Right atrium auricular region (tissue), 2 donors: Measurements from ENCODE around the gene OCIAD1. TPM values are rescaled to one million over a fixed set of nuclear protein-coding genes. Genes with fewer than 3 reads are reported as not detected.
"Not testable (repeated sequence)": the region's sequence is repeated elsewhere in the genome, so short reads cannot be mapped to it uniquely, and the experiment has no call there.

Experiments used
- DNase-seq: peaks from one replicate; pipeline ENCODE4 v3.0.0-alpha.2; 2019; ENCODE audit warnings: low spot score
- H3K27ac ChIP-seq, 2 donors: fragments of 200-600 bp; sonication (generic); 1 replicate in 1 of 2; 2 replicates in 1 of 2; pipeline ENCODE4 v1.5.1; 2016 to 2019
- H3K27me3 ChIP-seq, 2 donors: fragments of 200-600 bp; sonication (generic); one replicate each; pipeline versions ENCODE4 v1.5.1 to v1.6.0; 2017 to 2019
- H3K36me3 ChIP-seq: fragments of 200-600 bp; sonication (generic); one replicate; pipeline ENCODE4 v1.5.1; 2016
- H3K4me1 ChIP-seq, 2 donors: fragments of 200-600 bp; sonication (generic); one replicate each; pipeline versions ENCODE4 v1.5.1 to v1.6.0; 2017 to 2019
- H3K4me3 ChIP-seq, 2 donors: fragments of 200-600 bp; sonication (generic); 1 replicate in 1 of 2; 2 replicates in 1 of 2; pipeline ENCODE4 v1.5.1; 2017 to 2019; ENCODE audit warnings: mild to moderate bottlenecking in 1 of 2, moderate library complexity in 1 of 2
- H3K9me3 ChIP-seq, 2 donors: fragments of 200-600 bp; sonication (generic); one replicate each; pipeline ENCODE4 v1.5.1; 2019
- total RNA-seq, 2 donors: library from RNA; depleted of rRNA; stranded (reverse); fragments of >200 nt; gene quantifications; one replicate each; pipeline ENCODE4 v1.1.0, GENCODE V29; 2016
- TF ChIP-seq, protein P1 (sequence below), 2 donors: fragments of 200-600 bp; sonication (generic); IDR thresholded peaks; one replicate each; pipeline ENCODE4 v1.5.1; 2019; ENCODE audit warnings: antibody characterized with exemption in 2 of 2

OCIAD1 gene
- total RNA-seq, 2 donors from 2014 or later = 101 to 215 TPM

DNA sequence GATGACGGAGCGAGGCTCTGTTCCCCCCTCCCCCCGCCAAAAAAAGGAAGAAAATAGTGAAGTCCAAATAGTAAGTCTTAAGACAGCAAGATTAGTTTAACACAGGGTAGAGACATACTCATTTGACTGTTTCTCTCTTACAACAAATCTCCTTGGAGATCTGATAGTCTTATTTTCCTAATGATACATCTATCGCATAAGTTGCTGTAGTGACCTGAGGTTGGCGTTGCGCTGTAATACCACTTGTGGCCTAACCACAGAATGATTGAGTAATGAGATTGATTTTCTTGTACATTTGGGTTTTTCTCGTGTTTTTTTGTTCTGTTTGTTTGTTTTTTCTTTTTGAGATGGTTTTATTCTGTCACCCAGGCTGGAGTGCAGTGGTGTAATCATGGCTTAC lies 27.2 kb downstream of the OCIAD1 start:
- DNase-seq = no peak
- Histone ChIP-seq H3K4me1 (no peaks in the 10 kb centered on the region), H3K27ac (no peak overlapping the region), H3K4me3 (no peak overlapping the region), H3K36me3 (peaks cover 48% of the 10 kb centered on the region), H3K27me3 (no peaks in the 10 kb centered on the region), H3K9me3 (no peaks in the 10 kb centered on the region)
- TF ChIP-seq, protein P1, sequence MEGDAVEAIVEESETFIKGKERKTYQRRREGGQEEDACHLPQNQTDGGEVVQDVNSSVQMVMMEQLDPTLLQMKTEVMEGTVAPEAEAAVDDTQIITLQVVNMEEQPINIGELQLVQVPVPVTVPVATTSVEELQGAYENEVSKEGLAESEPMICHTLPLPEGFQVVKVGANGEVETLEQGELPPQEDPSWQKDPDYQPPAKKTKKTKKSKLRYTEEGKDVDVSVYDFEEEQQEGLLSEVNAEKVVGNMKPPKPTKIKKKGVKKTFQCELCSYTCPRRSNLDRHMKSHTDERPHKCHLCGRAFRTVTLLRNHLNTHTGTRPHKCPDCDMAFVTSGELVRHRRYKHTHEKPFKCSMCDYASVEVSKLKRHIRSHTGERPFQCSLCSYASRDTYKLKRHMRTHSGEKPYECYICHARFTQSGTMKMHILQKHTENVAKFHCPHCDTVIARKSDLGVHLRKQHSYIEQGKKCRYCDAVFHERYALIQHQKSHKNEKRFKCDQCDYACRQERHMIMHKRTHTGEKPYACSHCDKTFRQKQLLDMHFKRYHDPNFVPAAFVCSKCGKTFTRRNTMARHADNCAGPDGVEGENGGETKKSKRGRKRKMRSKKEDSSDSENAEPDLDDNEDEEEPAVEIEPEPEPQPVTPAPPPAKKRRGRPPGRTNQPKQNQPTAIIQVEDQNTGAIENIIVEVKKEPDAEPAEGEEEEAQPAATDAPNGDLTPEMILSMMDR (IDR thresholded peaks at IDR 0.05) = no peak

DNA sequence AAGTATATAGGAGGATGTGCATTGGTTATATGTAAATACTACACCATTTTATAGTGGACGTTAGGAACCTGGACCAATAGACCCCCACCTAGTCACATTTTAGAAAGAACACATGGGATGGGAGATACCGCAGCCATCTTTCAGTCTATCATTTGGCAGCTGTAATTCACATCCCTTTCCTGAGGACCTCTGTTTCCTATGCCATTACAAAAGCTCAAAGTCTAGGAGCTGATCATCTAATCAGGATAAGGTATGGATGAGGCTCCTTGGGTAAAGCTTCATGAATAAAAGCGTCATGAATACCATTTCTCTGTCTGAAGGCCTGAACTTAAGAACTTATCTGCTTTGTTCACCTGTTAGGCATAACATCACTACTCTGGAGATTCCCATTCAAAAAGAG lies 31.1 kb downstream of the OCIAD1 start:
- no peak for DNase-seq
- TF ChIP-seq, protein P1 (IDR thresholded peaks at IDR 0.05) = no peak
- H3K27me3 ChIP-seq = no peaks in the 10 kb centered on the region
- no peak overlapping the region for H3K27ac ChIP-seq
- H3K4me3 ChIP-seq = no peak overlapping the region
- H3K9me3 ChIP-seq = no peaks in the 10 kb centered on the region
- no peaks in the 10 kb centered on the region for H3K4me1 ChIP-seq
- peaks cover 39% of the 10 kb centered on the region for H3K36me3 ChIP-seq

DNA sequence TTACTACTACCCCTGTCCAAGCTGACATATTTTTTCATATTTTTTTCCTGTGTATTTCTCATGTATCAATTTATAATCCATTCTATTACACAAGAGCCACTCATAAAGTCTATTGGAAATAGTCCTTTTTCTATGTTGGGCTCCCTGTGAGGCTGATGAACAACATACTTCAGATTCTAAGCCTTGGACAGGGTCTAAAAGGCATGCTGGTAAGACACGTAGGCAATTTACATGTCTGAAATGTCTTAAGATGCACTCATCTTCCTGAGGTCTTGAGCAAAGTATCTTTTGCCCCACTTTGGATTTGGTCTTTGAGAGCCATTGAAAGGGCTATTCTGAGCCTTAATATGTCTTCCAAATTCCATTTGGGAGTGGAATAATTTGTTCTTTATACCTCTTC lies 31.8 kb downstream of the OCIAD1 start:
- TF ChIP-seq, protein P1 (IDR thresholded peaks at IDR 0.05) = no peak
- H3K4me3 ChIP-seq = no peak overlapping the region
- no peaks in the 10 kb centered on the region for H3K9me3 ChIP-seq
- no peak for DNase-seq
- no peaks in the 10 kb centered on the region for H3K4me1 ChIP-seq
- H3K36me3 ChIP-seq = peaks cover 32% of the 10 kb centered on the region
- H3K27ac ChIP-seq = no peak overlapping the region
- H3K27me3 ChIP-seq = no peaks in the 10 kb centered on the region

DNA sequence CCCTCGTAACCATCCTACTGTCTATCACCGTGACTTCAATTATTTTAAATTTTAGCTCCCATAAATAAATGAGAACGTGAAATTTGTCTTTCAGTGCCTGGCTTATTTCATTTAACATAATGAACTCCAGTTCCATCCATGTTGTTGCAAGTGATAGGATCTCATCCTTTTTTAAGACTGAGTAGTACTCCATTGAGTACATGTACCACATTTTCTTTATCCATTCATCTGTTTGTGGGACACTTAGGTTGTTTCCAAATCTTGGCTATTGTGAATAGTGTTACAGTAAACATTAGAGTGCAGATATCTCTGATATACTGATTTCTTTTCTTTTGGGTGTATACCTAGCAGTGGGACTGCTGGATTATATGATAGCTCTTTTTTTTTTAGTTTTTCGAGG lies 32.8 kb downstream of the OCIAD1 start:
- Histone ChIP-seq H3K4me1 (no peaks in the 10 kb centered on the region), H3K4me3 (no peak overlapping the region), H3K27ac (no peak overlapping the region), H3K27me3 (no peaks in the 10 kb centered on the region), H3K36me3 (peaks cover 22% of the 10 kb centered on the region), H3K9me3 (no peaks in the 10 kb centered on the region)
- no peak for DNase-seq
- TF ChIP-seq, protein P1 (IDR thresholded peaks at IDR 0.05) = no peak

DNA sequence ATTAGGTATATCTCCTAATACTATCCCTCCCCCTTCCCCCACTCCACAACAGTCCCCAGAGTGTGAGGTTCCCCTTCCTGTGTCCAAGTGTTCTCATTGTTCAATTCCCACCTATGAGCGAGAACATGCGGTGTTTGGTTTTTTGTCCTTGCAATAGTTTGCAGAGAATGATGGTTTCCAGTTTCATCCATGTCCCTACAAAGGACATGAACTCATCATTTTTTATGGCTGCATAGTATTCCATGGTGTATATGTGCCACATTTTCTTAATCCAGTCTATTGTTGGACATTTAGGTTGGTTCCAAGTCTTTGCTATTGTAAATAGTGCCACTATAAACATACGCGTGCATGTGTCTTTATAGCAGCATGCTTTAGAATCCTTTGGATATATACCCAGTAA lies 33.8 kb downstream of the OCIAD1 start:
- DNase-seq, H3K4me1 ChIP-seq, H3K4me3 ChIP-seq, H3K27me3 ChIP-seq, H3K9me3 ChIP-seq, H3K27ac ChIP-seq: not testable (repeated sequence)
- H3K36me3 ChIP-seq = peaks cover 17% of the 10 kb centered on the region

DNA sequence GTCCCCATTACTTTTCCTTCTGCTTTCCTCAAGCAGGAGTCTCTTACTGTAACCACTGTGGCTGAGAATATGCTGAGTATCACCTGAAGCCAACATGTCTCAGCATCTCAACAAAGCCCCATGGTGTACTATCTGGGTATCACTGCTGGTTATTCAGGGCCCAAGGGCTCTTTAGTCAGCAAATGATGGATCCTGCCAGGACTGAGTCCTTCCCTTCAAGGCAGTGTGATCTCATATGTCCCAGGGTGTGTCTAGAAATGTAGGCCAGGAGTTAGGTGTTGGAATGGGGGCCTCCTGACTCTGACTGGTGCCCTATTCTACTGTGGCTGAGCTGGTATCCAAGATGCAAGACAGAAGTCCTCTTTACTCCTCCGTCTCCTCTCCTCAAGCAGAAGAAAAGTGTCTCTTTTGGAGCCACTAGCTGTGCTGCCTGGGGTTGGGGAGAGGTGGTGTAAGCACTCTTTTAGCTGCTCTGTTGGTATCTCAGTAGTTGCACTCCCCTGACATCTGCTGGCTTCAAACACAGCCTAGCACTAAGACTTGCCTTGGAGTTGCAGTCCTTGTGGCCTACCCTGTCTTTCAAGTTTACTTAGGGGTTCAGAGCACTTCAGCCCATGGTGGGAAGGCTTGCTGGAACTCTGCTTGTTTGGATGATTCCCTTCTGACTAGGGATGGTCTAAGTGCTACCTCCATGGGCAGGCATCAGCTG lies 47.1 kb downstream of the OCIAD1 start:
- DNase-seq = no peak
- Histone ChIP-seq H3K27me3 (no peaks in the 10 kb centered on the region), H3K27ac (no peak overlapping the region), H3K4me3 (no peak overlapping the region), H3K4me1 (no peaks in the 10 kb centered on the region), H3K9me3 (no peaks in the 10 kb centered on the region), H3K36me3 (no peaks in the 10 kb centered on the region)
- TF ChIP-seq, protein P1 (IDR thresholded peaks at IDR 0.05) = no peak
